ENCODE measurements around the gene PCDHA12.
"Not testable (repeated sequence)": the region's sequence is repeated elsewhere in the genome, so short reads cannot be mapped to it uniquely, and the experiment has no call there.

GRCh38 chr5:140849831-140850634 is 25.1 kb upstream of the PCDHA12 start:
- TF ChIP-seq EP300 (conservative IDR thresholded peaks at IDR 0.05; ENCODE audit: poor library complexity, severe bottlenecking); CTCF (IDR thresholded peaks at IDR 0.05; ENCODE audit: poor library complexity, severe bottlenecking); EZH2 (IDR thresholded peaks at IDR 0.05; ENCODE audit: borderline replicate concordance, insufficient read depth, low read length, poor library complexity, severe bottlenecking); POLR2AphosphoS5 (IDR thresholded peaks at IDR 0.05); RAD21 (conservative IDR thresholded peaks at IDR 0.05); REST (IDR thresholded peaks at IDR 0.05; ENCODE audit: borderline replicate concordance): not testable (repeated sequence)

Measured in neural cell (in vitro differentiated cells).